HG03045 (cell line): ENCODE measurements around the gene HMGB2.
A peak's percentile ranks its signal among the peaks of the same experiment; 100 is the strongest.

Experiments
- ATAC-seq: cut with Tn5 transposase; IDR thresholded peaks from one replicate; pipeline ENCODE4 v1.9.1; 2021; ENCODE audit warnings: mild to moderate bottlenecking, moderate library complexity; ENCODE audit not compliant: unreplicated experiment

The HMGB2 gene

GRCh38 chr4:173288698-173289352 lies 45.3 kb downstream of the HMGB2 start:
- peak; percentile 20 for ATAC-seq

GRCh38 chr4:173288296-173288695 lies 45.9 kb downstream of the HMGB2 start:
- ATAC-seq = peak; percentile 58

- ATAC-seq = no peak
Observed at GRCh38 chr4:173287486-173287885, 46.7 kb downstream of the HMGB2 start.

GRCh38 chr4:173284463-173284862 lies 49.7 kb downstream of the HMGB2 start:
- no peak for ATAC-seq

GRCh38 chr4:173282626-173283025 lies 51.5 kb downstream of the HMGB2 start:
- ATAC-seq = no peak

GRCh38 chr4:173282256-173282562 lies 51.9 kb downstream of the HMGB2 start:
- no peak for ATAC-seq

GRCh38 chr4:173281406-173282255 lies 52.5 kb downstream of the HMGB2 start:
- no peak for ATAC-seq
